ENCODE data around the gene RFNG. TPM values are rescaled to one million over a fixed set of nuclear protein-coding genes. Genes with fewer than 3 reads are reported as not detected.

RFNG gene
- total RNA-seq, 1 experiment from 2014 or later, result 46.7 TPM

DNA sequence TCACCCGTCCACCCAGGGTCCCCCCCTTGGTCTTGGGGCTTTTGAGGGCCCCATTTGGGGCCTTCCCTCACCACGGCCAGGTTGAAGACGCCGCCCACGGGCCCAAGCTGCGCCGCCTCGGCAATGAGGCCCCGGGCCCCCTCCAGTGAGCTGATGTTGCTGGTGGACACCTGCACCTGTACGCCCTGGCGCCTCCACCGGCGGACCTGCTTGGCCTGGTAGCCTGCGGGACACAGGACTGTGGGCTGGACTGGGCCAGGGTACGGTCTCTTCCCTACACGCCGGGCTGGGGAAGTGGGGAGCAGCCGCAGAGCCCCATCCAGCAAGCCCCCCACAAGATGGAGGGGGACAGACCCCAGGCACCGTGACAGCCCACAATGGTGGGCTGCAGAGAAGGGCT lies 30.8 kb upstream of the RFNG start:
- no peak overlapping the region for H3K4me2 ChIP-seq (ENCODE audit: low read length)
- peaks cover 68% of the 10 kb centered on the region for H3K36me3 ChIP-seq (ENCODE audit: low read depth, low read length)
- H3K27ac ChIP-seq (ENCODE audit: low read length), result no peak overlapping the region
- no peaks in the 10 kb centered on the region for H3K9me2 ChIP-seq (replicated peaks; ENCODE audit: low read length)
- H3K79me2 ChIP-seq (ENCODE audit: low read length), result no peaks in the 10 kb centered on the region
- H3K27me3 ChIP-seq (ENCODE audit: low read length), result no peaks in the 10 kb centered on the region
- H3K9ac ChIP-seq (ENCODE audit: low read length), result no peak overlapping the region
- TF ChIP-seq EZH2 (IDR thresholded peaks at IDR 0.05; ENCODE audit: low read length, unreplicated experiment), result no peak
- no peak for TF ChIP-seq EZH2phosphoT487 (IDR thresholded peaks at IDR 0.05; ENCODE audit: borderline replicate concordance, low read length)
- TF ChIP-seq, protein P1, sequence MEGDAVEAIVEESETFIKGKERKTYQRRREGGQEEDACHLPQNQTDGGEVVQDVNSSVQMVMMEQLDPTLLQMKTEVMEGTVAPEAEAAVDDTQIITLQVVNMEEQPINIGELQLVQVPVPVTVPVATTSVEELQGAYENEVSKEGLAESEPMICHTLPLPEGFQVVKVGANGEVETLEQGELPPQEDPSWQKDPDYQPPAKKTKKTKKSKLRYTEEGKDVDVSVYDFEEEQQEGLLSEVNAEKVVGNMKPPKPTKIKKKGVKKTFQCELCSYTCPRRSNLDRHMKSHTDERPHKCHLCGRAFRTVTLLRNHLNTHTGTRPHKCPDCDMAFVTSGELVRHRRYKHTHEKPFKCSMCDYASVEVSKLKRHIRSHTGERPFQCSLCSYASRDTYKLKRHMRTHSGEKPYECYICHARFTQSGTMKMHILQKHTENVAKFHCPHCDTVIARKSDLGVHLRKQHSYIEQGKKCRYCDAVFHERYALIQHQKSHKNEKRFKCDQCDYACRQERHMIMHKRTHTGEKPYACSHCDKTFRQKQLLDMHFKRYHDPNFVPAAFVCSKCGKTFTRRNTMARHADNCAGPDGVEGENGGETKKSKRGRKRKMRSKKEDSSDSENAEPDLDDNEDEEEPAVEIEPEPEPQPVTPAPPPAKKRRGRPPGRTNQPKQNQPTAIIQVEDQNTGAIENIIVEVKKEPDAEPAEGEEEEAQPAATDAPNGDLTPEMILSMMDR (conservative IDR thresholded peaks at IDR 0.05; ENCODE audit: low read depth, low read length), result no peak
- no peak overlapping the region for H2AFZ ChIP-seq (ENCODE audit: low read length)
- ChIA-PET CTCF (no interaction called here), POLR2A (ENCODE audit: unreplicated experiment) (no interaction called here)
- no peak overlapping the region for H3K4me3 ChIP-seq (ENCODE audit: low read length)
- DNase-seq (no peak), ATAC-seq (no peak)
- no peaks in the 10 kb centered on the region for H3F3A ChIP-seq (ENCODE audit: low read length, unreplicated experiment)
- intact Hi-C loops (cut with micrococcal nuclease), result no loop called here
- H3K9me3 ChIP-seq (ENCODE audit: low read length), result no peaks in the 10 kb centered on the region
- H3K4me1 ChIP-seq (ENCODE audit: insufficient read depth, low read length), result no peaks in the 10 kb centered on the region
- no TSS peak for BruUV-seq (replicated peaks)
- no peaks in the 10 kb centered on the region for H4K20me1 ChIP-seq (ENCODE audit: low read length)

DNA sequence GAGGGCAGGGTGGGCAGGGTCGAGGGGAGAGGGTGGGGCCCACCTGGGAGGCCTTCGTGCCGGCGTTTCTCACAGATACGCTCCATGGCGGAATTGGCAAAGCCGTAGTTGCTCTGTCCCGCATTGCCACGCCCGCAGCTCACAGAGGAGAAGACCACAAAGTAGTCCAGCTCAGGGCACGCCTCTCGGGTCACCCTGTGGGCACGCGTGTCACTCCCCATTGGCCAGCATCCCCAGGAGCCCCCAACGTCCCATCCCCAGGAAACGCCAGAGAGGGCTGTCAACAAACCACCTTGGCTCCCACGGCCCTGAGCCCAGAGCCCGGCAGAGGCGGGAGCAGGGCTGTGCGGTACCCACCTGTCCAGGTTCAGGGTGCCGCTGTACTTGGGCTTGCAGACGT lies 30.4 kb upstream of the RFNG start:
- DNase-seq (no peak), ATAC-seq (no peak)
- Histone ChIP-seq H3K79me2 (ENCODE audit: low read length) (no peaks in the 10 kb centered on the region), H2AFZ (ENCODE audit: low read length) (no peak overlapping the region), H3K9me3 (ENCODE audit: low read length) (no peaks in the 10 kb centered on the region), H4K20me1 (ENCODE audit: low read length) (no peaks in the 10 kb centered on the region), H3K4me3 (ENCODE audit: low read length) (no peak overlapping the region), H3K4me2 (ENCODE audit: low read length) (no peak overlapping the region), H3K27ac (ENCODE audit: low read length) (no peak overlapping the region), H3K9ac (ENCODE audit: low read length) (no peak overlapping the region), H3K9me2 (replicated peaks; ENCODE audit: low read length) (no peaks in the 10 kb centered on the region), H3K4me1 (ENCODE audit: insufficient read depth, low read length) (no peaks in the 10 kb centered on the region), H3K36me3 (ENCODE audit: low read depth, low read length) (peaks cover 65% of the 10 kb centered on the region), H3F3A (ENCODE audit: low read length, unreplicated experiment) (no peaks in the 10 kb centered on the region), H3K27me3 (ENCODE audit: low read length) (no peaks in the 10 kb centered on the region)
- TF ChIP-seq EZH2phosphoT487 (IDR thresholded peaks at IDR 0.05; ENCODE audit: borderline replicate concordance, low read length) (no peak), EZH2 (IDR thresholded peaks at IDR 0.05; ENCODE audit: low read length, unreplicated experiment) (no peak)
- TF ChIP-seq, protein P1 (conservative IDR thresholded peaks at IDR 0.05; ENCODE audit: low read depth, low read length), result no peak
- ChIA-PET CTCF (no interaction called here), POLR2A (ENCODE audit: unreplicated experiment) (no interaction called here)
- intact Hi-C loops (cut with micrococcal nuclease), result no loop called here
- no TSS peak for BruUV-seq (replicated peaks)

DNA sequence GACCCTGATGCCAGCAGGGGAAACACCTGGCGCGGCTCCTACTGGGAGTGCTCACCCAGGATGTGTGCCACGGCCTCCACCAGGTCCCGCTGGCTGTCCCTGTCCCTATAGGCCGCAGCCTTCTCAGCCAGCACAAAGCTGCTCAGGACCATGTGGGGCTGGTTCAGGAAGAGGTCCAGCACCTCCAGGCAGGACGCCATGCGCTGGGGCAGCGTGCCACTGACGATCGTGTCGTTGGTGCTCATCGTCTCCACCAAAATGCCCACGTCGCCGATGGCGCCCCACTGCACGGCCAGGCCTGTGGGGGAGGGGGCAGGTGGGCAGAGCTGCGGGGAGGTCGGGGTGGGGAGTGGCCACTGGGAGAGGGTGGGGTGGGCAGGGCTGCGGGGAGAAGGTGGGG lies 29.9 kb upstream of the RFNG start:
- no TSS peak for BruUV-seq (replicated peaks)
- Histone ChIP-seq H3K4me3 (ENCODE audit: low read length) (no peak overlapping the region), H2AFZ (ENCODE audit: low read length) (no peak overlapping the region), H3K9me2 (replicated peaks; ENCODE audit: low read length) (no peaks in the 10 kb centered on the region), H4K20me1 (ENCODE audit: low read length) (no peaks in the 10 kb centered on the region), H3K27ac (ENCODE audit: low read length) (no peak overlapping the region), H3K9me3 (ENCODE audit: low read length) (no peaks in the 10 kb centered on the region), H3F3A (ENCODE audit: low read length, unreplicated experiment) (no peaks in the 10 kb centered on the region), H3K9ac (ENCODE audit: low read length) (no peak overlapping the region), H3K36me3 (ENCODE audit: low read depth, low read length) (peaks cover 65% of the 10 kb centered on the region), H3K79me2 (ENCODE audit: low read length) (no peaks in the 10 kb centered on the region), H3K4me2 (ENCODE audit: low read length) (no peak overlapping the region), H3K27me3 (ENCODE audit: low read length) (no peaks in the 10 kb centered on the region), H3K4me1 (ENCODE audit: insufficient read depth, low read length) (no peaks in the 10 kb centered on the region)
- CTCF ChIA-PET, result no interaction called here
- no peak for ATAC-seq
- POLR2A ChIA-PET (ENCODE audit: unreplicated experiment), result no interaction called here
- no peak for DNase-seq
- intact Hi-C loops (cut with micrococcal nuclease), result no loop called here
- TF ChIP-seq, protein P1 (conservative IDR thresholded peaks at IDR 0.05; ENCODE audit: low read depth, low read length), result no peak
- no peak for TF ChIP-seq EZH2 (IDR thresholded peaks at IDR 0.05; ENCODE audit: low read length, unreplicated experiment)
- TF ChIP-seq EZH2phosphoT487 (IDR thresholded peaks at IDR 0.05; ENCODE audit: borderline replicate concordance, low read length), result no peak
